ENCODE results near the gene ZFAND3.

DNA sequence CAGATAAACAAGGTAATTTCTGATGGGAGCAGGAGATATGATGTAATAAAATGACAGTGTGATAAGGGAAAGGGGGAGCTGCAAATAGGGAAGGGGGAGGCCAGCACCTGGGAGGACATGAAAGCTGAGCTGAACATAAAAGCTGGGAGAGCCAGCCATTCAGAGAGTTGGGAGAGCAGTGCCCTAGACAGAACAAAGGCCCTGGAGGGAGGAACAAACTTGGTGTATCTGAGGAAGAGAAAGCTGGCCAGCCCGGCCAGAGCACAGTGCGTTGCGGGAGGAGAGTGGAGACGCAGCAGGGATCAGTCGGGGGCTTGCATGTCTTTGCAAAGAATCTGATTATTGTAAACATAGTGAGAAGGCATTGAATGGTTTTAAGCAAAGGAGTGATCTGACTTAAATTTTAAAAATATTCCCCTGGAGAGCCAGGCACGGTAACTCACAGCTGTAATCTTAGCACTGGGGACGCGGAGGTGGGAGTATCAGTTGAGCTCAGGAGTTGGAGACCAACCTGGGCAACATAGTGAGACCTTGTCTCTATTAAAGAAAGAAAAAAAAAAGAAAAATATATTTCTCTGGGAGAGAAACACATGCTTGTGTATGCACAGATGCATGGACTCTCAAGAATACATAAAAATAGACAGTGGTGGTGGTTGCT, 318.2 kb downstream of the ZFAND3 start:
- no peak for TF ChIP-seq YY1 (IDR thresholded peaks at IDR 0.05; ENCODE audit: insufficient read depth, insufficient read length)
- TF ChIP-seq SUZ12 (IDR thresholded peaks at IDR 0.05; ENCODE audit: extremely low read depth, insufficient read depth, insufficient read length): no peak

All from NT2/D1 (cell line).